GM06990 (cell line): ENCODE data around the gene SPPL2B.

Experiments used
- DNase-seq: peaks from one replicate; pipeline ENCODE4 v3.0.0-alpha.2; 2011; ENCODE audit not compliant: insufficient read length; ENCODE audit errors: extremely low read depth
- H3K27me3 ChIP-seq: replicated peaks from 2 replicates; pipeline ENCODE4 v1.6.0; 2011; ENCODE audit warnings: low read length; ENCODE audit not compliant: control insufficient read depth, insufficient read depth
- H3K36me3 ChIP-seq: 2 replicates; pipeline ENCODE4 v1.5.1; 2011; ENCODE audit warnings: low read length; ENCODE audit not compliant: control insufficient read depth, insufficient read depth
- H3K4me3 ChIP-seq: replicated peaks from 2 replicates; pipeline ENCODE4 v1.5.1; 2011; ENCODE audit warnings: low read depth, mild to moderate bottlenecking, control low read depth, low read length
- TF ChIP-seq, protein P1 (sequence below): IDR thresholded peaks from 2 replicates; pipeline ENCODE4 v1.5.1; 2011; ENCODE audit warnings: low read length, control low read depth, mild to moderate bottlenecking, inconsistent platforms; ENCODE audit not compliant: insufficient read depth, poor library complexity, severe bottlenecking

The SPPL2B gene

GRCh38 chr19:2283835-2284507, 44.5 kb upstream of the SPPL2B start:
- Histone ChIP-seq H3K4me3 (no peak overlapping the region), H3K36me3 (no peaks in the 10 kb centered on the region), H3K27me3 (no peaks in the 10 kb centered on the region)
- DNase-seq = no peak
- TF ChIP-seq, protein P1, sequence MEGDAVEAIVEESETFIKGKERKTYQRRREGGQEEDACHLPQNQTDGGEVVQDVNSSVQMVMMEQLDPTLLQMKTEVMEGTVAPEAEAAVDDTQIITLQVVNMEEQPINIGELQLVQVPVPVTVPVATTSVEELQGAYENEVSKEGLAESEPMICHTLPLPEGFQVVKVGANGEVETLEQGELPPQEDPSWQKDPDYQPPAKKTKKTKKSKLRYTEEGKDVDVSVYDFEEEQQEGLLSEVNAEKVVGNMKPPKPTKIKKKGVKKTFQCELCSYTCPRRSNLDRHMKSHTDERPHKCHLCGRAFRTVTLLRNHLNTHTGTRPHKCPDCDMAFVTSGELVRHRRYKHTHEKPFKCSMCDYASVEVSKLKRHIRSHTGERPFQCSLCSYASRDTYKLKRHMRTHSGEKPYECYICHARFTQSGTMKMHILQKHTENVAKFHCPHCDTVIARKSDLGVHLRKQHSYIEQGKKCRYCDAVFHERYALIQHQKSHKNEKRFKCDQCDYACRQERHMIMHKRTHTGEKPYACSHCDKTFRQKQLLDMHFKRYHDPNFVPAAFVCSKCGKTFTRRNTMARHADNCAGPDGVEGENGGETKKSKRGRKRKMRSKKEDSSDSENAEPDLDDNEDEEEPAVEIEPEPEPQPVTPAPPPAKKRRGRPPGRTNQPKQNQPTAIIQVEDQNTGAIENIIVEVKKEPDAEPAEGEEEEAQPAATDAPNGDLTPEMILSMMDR = no peak

- DNase-seq = no peak
- Histone ChIP-seq H3K36me3 (no peaks in the 10 kb centered on the region), H3K4me3 (no peak overlapping the region), H3K27me3 (no peaks in the 10 kb centered on the region)
- TF ChIP-seq, protein P1 = no peak
These were observed 41.9 kb upstream of the SPPL2B start for GRCh38 chr19:2286402-2287140.

DNA sequence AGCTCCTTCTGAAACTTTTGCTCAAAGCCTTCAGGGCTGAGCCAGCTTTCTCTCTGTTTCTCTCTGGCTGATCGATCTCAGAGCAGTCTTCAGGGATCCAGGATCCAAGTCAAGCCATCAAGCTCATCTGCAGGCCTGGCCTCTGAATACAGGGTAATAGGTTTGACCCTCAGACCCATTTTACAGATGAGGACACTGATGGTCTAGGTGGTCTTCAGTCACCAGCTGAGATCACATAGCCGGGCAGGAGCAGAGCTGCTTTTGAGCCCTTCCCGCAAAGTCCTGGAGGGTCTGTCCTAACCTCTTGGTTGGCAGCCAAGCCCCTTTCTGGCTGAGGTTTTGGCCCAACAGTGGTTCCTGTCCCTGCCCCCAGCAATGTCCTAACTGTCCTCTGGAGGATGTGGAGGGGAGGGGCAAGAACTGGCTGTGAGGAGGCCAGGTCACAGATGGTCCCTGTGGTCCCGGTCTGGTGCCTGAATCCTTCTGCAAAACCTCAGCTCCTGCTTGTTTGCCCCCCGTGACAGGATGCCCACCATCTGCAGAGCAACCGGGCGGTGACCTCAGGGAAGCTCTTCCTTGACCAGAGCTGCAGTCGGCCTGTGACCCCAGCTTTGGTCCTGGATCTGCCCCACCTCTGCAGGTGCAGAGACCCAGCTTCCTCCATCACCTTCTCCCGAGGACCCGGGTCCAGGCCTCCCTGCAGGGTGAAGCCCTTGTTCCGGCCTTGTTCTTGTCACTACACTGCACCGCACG, 40.7 kb upstream of the SPPL2B start:
- no peak for DNase-seq
- TF ChIP-seq, protein P1 = no peak
- H3K36me3 ChIP-seq = no peaks in the 10 kb centered on the region; the same call in 1 of the 2 replicates
- no peak overlapping the region for H3K4me3 ChIP-seq
- no peaks in the 10 kb centered on the region for H3K27me3 ChIP-seq

GRCh38 chr19:2288338-2288817, 40.1 kb upstream of the SPPL2B start:
- no peaks in the 10 kb centered on the region for H3K27me3 ChIP-seq

More at GRCh38 chr19:2288338-2288817, 40.1 kb upstream of the SPPL2B start:
- Histone ChIP-seq H3K36me3 (no peaks in the 10 kb centered on the region; the same call in 1 of the 2 replicates), H3K4me3 (no peak overlapping the region)
- TF ChIP-seq, protein P1 = no peak
- DNase-seq = no peak
